Loucy (cell line): ENCODE data around the gene RERE.

Source experiments
- H2AFZ ChIP-seq: fragments of 200-600 bp; sonication (generic); 2 replicates; pipeline ENCODE4 v1.6.0; 2016; ENCODE audit warnings: antibody characterized with exemption, mild to moderate bottlenecking, low read length, moderate library complexity
- H3F3A ChIP-seq: fragments of 200-600 bp; 2 replicates; pipeline ENCODE4 v1.6.0; 2016; ENCODE audit warnings: antibody characterized with exemption, low read depth, mild to moderate bottlenecking
- H3K27me3 ChIP-seq: fragments of 200-600 bp; sonication (generic); 2 replicates; pipeline ENCODE4 v1.6.1; 2014; ENCODE audit warnings: low read length, mild to moderate bottlenecking; ENCODE audit not compliant: insufficient read depth, poor library complexity, severe bottlenecking
- H3K36me3 ChIP-seq: fragments of 200-600 bp; sonication (generic); 2 replicates; pipeline ENCODE4 v1.6.1; 2016; ENCODE audit warnings: low read length; ENCODE audit not compliant: insufficient read depth
- H3K4me1 ChIP-seq: fragments of 200-600 bp; sonication (generic); 2 replicates; pipeline ENCODE4 v1.5.1; 2014; ENCODE audit warnings: low read length, mild to moderate bottlenecking; ENCODE audit not compliant: insufficient read depth, poor library complexity, severe bottlenecking
- H3K4me2 ChIP-seq: fragments of 200-600 bp; sonication (generic); 2 replicates; pipeline ENCODE4 v1.6.0; 2014; ENCODE audit warnings: antibody characterized with exemption, low read length, low read depth, mild to moderate bottlenecking; ENCODE audit not compliant: poor library complexity, severe bottlenecking
- H3K4me3 ChIP-seq: fragments of 200-600 bp; sonication (generic); 2 replicates; pipeline ENCODE4 v1.5.1; 2014; ENCODE audit warnings: low read length, mild to moderate bottlenecking, mixed read lengths; ENCODE audit not compliant: poor library complexity, severe bottlenecking
- H3K79me2 ChIP-seq: fragments of 200-600 bp; sonication (generic); 2 replicates; pipeline ENCODE4 v1.6.1; 2014; ENCODE audit warnings: low read length; ENCODE audit not compliant: insufficient read depth
- H3K9ac ChIP-seq: fragments of 200-600 bp; sonication (generic); 2 replicates; pipeline ENCODE4 v1.6.0; 2014; ENCODE audit warnings: mild to moderate bottlenecking, low read depth, low read length, moderate library complexity; ENCODE audit not compliant: poor library complexity, severe bottlenecking
- H3K9me2 ChIP-seq: fragments of 200-600 bp; sonication (generic); replicated peaks from 2 replicates; pipeline ENCODE4 v1.6.1; 2016; ENCODE audit warnings: low read depth, low read length, mixed read lengths
- H3K9me3 ChIP-seq: fragments of 200-600 bp; sonication (generic); 2 replicates; pipeline ENCODE4 v1.6.1; 2014; ENCODE audit warnings: mild to moderate bottlenecking, antibody characterized with exemption, low read length, low read depth; ENCODE audit not compliant: insufficient read depth
- H4K20me1 ChIP-seq: fragments of 200-600 bp; sonication (generic); 2 replicates; pipeline ENCODE4 v1.6.0; 2014; ENCODE audit warnings: antibody characterized with exemption, low read length, mild to moderate bottlenecking; ENCODE audit not compliant: insufficient read depth, poor library complexity, severe bottlenecking
- EZH2phosphoT487 ChIP-seq: fragments of 200-600 bp; IDR thresholded peaks from 2 replicates; pipeline ENCODE4 v1.6.1; 2018; ENCODE audit warnings: antibody characterized with exemption, mild to moderate bottlenecking, moderate library complexity, borderline replicate concordance
- TF ChIP-seq, protein P1 (sequence below): fragments of 200-600 bp; sonication (generic); conservative IDR thresholded peaks from 2 replicates; pipeline ENCODE4 v1.5.1; 2014; ENCODE audit warnings: mild to moderate bottlenecking, antibody characterized with exemption, low read length

RERE gene

DNA sequence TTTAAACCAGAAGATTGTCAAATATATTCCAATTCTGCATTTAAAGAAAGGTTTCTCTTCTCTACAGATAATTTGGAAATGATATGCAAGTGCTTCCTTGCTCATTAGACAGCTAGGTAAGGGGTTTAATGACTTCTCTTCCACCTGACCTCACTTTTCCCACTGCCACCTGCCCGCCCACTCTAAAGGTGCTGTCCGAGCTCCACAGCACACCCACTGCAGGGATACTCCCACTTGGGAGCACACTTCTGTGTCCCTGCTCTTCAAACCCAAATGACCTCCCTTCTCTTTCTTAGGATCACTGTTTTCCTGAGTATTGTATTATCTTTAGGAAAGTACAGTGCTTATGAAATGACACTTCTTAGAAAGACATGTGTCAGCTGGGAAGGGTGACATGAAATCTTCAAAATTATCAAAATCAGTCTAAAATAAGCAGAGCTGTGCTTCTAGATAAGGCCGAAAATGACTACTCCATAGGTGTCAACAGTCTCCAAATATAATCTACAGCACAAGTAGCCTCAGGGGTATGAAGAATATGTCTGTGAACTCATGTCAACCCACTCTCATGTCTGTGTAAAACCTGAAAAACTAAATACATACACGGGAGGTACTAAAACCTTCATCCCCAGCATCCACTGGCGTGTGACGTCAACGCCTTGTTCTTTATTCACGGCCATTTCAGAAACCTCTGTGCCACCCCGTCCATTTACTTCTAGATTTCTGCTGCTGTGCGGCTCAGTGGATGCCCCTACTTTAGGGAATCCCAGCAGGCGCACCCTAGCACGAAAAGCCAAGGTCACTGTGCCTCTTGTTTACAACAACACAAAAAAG is 428.5 kb downstream of the RERE start:
- peaks cover 89% of the 10 kb centered on the region for H3K79me2 ChIP-seq
- H3K9me2 ChIP-seq = no peaks in the 10 kb centered on the region
- H2AFZ ChIP-seq = no peak overlapping the region
- TF ChIP-seq EZH2phosphoT487 = no peak
- TF ChIP-seq, protein P1, sequence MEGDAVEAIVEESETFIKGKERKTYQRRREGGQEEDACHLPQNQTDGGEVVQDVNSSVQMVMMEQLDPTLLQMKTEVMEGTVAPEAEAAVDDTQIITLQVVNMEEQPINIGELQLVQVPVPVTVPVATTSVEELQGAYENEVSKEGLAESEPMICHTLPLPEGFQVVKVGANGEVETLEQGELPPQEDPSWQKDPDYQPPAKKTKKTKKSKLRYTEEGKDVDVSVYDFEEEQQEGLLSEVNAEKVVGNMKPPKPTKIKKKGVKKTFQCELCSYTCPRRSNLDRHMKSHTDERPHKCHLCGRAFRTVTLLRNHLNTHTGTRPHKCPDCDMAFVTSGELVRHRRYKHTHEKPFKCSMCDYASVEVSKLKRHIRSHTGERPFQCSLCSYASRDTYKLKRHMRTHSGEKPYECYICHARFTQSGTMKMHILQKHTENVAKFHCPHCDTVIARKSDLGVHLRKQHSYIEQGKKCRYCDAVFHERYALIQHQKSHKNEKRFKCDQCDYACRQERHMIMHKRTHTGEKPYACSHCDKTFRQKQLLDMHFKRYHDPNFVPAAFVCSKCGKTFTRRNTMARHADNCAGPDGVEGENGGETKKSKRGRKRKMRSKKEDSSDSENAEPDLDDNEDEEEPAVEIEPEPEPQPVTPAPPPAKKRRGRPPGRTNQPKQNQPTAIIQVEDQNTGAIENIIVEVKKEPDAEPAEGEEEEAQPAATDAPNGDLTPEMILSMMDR = no peak
- no peak overlapping the region for H3K4me2 ChIP-seq
- no peaks in the 10 kb centered on the region for H3K9me3 ChIP-seq
- H3K27me3 ChIP-seq = no peaks in the 10 kb centered on the region
- H3K36me3 ChIP-seq = peaks cover 35% of the 10 kb centered on the region; the same call in 1 of the 2 replicates
- no peak overlapping the region for H3K9ac ChIP-seq
- H3K4me3 ChIP-seq = no peak overlapping the region
- no peaks in the 10 kb centered on the region for H3K4me1 ChIP-seq
- no peaks in the 10 kb centered on the region; the same call in 1 of the 2 replicates for H3F3A ChIP-seq
- H4K20me1 ChIP-seq = peaks cover 46% of the 10 kb centered on the region

DNA sequence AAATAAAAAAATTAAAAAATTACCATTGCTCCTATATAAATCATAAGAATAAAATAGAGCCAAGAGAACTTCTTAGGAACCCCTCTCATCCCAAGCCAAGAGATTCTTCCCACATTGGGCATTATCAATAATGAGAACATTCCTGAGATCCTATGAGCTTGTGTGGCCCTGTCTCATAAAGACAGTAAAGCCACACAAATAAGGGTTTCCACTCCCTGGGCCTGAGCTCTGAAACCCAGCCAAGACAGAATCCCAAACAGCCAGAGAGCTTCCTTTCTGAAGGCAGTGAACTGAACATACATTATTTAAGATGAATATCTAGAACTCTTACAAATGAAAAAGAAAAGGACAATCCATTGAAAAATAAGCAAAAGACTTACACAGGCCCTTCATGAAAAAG is 431.2 kb downstream of the RERE start:
- Histone ChIP-seq H3K27me3 (no peaks in the 10 kb centered on the region), H3K4me3 (no peak overlapping the region), H3K4me2 (no peak overlapping the region), H3K36me3 (peaks cover 37% of the 10 kb centered on the region; the same call in 1 of the 2 replicates), H3K4me1 (peaks cover 16% of the 10 kb centered on the region), H3F3A (no peaks in the 10 kb centered on the region; the same call in 1 of the 2 replicates), H4K20me1 (peaks cover 63% of the 10 kb centered on the region), H3K9me3 (no peaks in the 10 kb centered on the region), H2AFZ (no peak overlapping the region), H3K79me2 (peaks cover 82% of the 10 kb centered on the region), H3K9me2 (no peaks in the 10 kb centered on the region), H3K9ac (no peak overlapping the region)
- TF ChIP-seq, protein P1 = no peak
- no peak for TF ChIP-seq EZH2phosphoT487

DNA sequence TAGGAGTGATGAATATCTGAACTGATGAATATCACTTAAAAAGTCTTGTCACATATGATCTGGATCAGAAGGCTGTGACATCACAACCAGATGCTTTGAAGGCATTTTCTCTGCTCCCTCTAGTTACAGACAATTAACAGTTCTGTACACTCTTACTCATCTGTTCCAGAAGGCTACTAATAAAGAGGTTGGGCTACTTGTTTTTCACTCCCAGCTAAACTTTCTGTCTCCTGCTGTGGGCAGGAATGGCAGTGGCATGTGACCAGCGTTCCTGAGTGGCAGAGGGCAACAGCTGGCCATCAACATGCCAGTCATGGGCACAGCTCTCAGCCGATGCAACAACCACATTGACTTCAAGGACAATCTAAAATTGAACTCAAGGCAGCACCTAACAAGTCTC is 432.9 kb downstream of the RERE start:
- peaks cover 57% of the 10 kb centered on the region for H4K20me1 ChIP-seq
- H3K4me3 ChIP-seq = no peak overlapping the region
- no peaks in the 10 kb centered on the region for H3K9me3 ChIP-seq
- H3K36me3 ChIP-seq = peaks cover 43% of the 10 kb centered on the region; the same call in 1 of the 2 replicates
- H2AFZ ChIP-seq = no peak overlapping the region
- H3K4me2 ChIP-seq = no peak overlapping the region
- H3K27me3 ChIP-seq = no peaks in the 10 kb centered on the region
- H3K4me1 ChIP-seq = peaks cover 19% of the 10 kb centered on the region
- no peak for TF ChIP-seq EZH2phosphoT487
- TF ChIP-seq, protein P1 = no peak
- H3K9me2 ChIP-seq = no peaks in the 10 kb centered on the region
- H3K9ac ChIP-seq = no peak overlapping the region
- no peaks in the 10 kb centered on the region; the same call in 1 of the 2 replicates for H3F3A ChIP-seq
- peaks cover 84% of the 10 kb centered on the region for H3K79me2 ChIP-seq
